ENCODE data around the gene MESP1. TPM values are rescaled to one million over a fixed set of nuclear protein-coding genes. Genes with fewer than 3 reads are reported as not detected.
A peak's percentile ranks its signal among the peaks of the same experiment; 100 is the strongest.

MESP1 gene
- total and polyA plus RNA-seq, 2 of the 13 experiments (the other 11 are each of a cell fraction or from before 2014, with no cell fraction given): not detected

DNA sequence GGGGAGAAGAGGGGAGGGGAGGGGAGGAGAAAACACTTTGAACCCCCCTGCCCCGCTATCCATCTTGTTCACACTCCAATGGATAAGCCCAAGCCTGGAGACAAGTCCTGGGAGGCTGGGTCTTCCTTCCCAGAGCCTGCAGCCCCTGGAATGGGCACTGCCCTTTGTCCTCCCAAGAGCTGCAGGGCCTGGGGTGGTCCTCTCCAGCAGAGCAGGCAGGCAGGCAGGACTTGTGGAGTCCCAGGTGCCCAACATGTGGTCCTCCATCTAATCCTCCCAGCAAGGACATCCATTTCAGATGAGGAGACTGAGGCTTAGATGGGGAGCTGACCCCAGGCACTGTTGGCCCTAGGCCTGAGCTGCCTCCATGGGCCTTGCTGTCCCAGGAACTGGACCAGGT, 14.6 kb upstream of the MESP1 start:
- in situ Hi-C loops (cut with HindIII; ENCODE audit: extremely low pct_ligation_motif_present, low pct_unique_long_range_greater_than_20kb): no loop called here
- no peak overlapping the region for H3K4me3 ChIP-seq (replicated peaks in 1 of 3; ENCODE audit: insufficient read depth in 1 of 3, low read depth in 2 of 3, low read length in 3 of 3)
- H3K79me2 ChIP-seq (ENCODE audit: insufficient read depth, low read length): no peaks in the 10 kb centered on the region
- TF ChIP-seq YY1 (IDR thresholded peaks at IDR 0.05; ENCODE audit: insufficient read depth, insufficient replicate concordance, low read depth, low read length) (no peak), HNRNPK (IDR thresholded peaks at IDR 0.05; ENCODE audit: low read depth, low read length, poor library complexity, severe bottlenecking) (peak; percentile 88)
- BruUV-seq (replicated peaks): no TSS peak
- H3K27me3 ChIP-seq (ENCODE audit: control insufficient read depth in 1 of 2, insufficient read depth in 2 of 2, low read length in 2 of 2): peaks cover 0 to 4% of the 10 kb centered on the region in 2 experiments; a peak in 2 of 5 replicates
- H3K4me2 ChIP-seq (ENCODE audit: low read depth, low read length): no peak overlapping the region
- no peak overlapping the region for H3K9ac ChIP-seq (ENCODE audit: insufficient read depth, low read depth, low read length)
- no peak overlapping the region for H2AFZ ChIP-seq (ENCODE audit: low read length)
- 27% methylated on average over 1 of the region's 1 CpG for WGBS (ENCODE audit: low lambda C conversion rate)
- no peaks in the 10 kb centered on the region for H3K9me3 ChIP-seq (ENCODE audit: low read length)
- peaks cover 43% of the 10 kb centered on the region for H3K4me1 ChIP-seq (ENCODE audit: insufficient read depth, low read length)
- intact Hi-C loops (cut with micrococcal nuclease; ENCODE audit: unreplicated experiment): no loop called here
- no peaks in the 10 kb centered on the region for H4K20me1 ChIP-seq (ENCODE audit: insufficient read depth, low read length)
- ChIA-PET CTCF (ENCODE audit: low intra/inter-chr PET ratio, low total read pairs) (no interaction called here), POLR2A (no interaction called here)
- ATAC-seq (no peak), DNase-seq (ENCODE audit: low spot score) (no peak), FAIRE-seq (no peak)
- no peaks in the 10 kb centered on the region for H3K36me3 ChIP-seq (replicated peaks in 1 of 2; ENCODE audit: control insufficient read depth in 1 of 2, insufficient read depth in 2 of 2, low read length in 2 of 2)
- no peak overlapping the region for H3K27ac ChIP-seq (ENCODE audit: extremely low read length, insufficient read depth, low read length)

DNA sequence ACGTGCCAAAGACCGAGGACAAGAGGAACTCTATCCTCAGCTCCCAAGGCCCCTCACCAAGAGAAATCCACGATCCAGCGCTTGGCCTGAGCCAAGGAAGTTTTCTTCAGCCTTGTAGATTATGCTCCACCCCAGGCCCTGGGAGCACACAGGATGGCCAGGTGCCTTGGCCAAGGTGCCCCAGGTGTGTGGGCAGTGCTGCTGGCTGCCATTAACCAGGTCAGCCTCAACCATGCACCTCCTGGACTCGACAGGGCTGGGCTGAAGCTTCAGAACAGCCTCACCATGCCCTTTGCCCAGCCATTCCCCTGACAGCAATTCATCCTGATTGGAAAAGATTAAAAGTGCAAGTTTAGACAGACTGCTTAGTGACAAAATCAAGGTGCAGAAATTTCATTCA, 10.9 kb upstream of the MESP1 start:
- Histone ChIP-seq H3K9me3 (ENCODE audit: low read length) (no peaks in the 10 kb centered on the region), H4K20me1 (ENCODE audit: insufficient read depth, low read length) (no peaks in the 10 kb centered on the region), H3K9ac (ENCODE audit: insufficient read depth, low read depth, low read length) (no peak overlapping the region), H3K36me3 (replicated peaks in 1 of 2; ENCODE audit: control insufficient read depth in 1 of 2, insufficient read depth in 2 of 2, low read length in 2 of 2) (no peaks in the 10 kb centered on the region), H3K4me2 (ENCODE audit: low read depth, low read length) (peak overlapping the region; percentile 69), H3K4me1 (ENCODE audit: insufficient read depth, low read length) (peaks cover 42% of the 10 kb centered on the region), H2AFZ (ENCODE audit: low read length) (no peak overlapping the region), H3K27ac (ENCODE audit: extremely low read length, insufficient read depth, low read length) (no peak overlapping the region), H3K79me2 (ENCODE audit: insufficient read depth, low read length) (no peaks in the 10 kb centered on the region), H3K4me3 (replicated peaks in 1 of 3; ENCODE audit: insufficient read depth in 1 of 3, low read depth in 2 of 3, low read length in 3 of 3) (peak overlapping the region in 1 of 3 experiments; percentile 53; a peak in 1 of 6 replicates), H3K27me3 (ENCODE audit: control insufficient read depth in 1 of 2, insufficient read depth in 2 of 2, low read length in 2 of 2) (peaks cover 4 to 18% of the 10 kb centered on the region in 2 experiments)
- CTCF ChIA-PET (ENCODE audit: low intra/inter-chr PET ratio, low total read pairs): no interaction called here
- FAIRE-seq (no peak), ATAC-seq (peak; percentile 18; the same call in 2 of the 3 replicates), DNase-seq (ENCODE audit: low spot score) (no peak)
- TF ChIP-seq, protein P1, sequence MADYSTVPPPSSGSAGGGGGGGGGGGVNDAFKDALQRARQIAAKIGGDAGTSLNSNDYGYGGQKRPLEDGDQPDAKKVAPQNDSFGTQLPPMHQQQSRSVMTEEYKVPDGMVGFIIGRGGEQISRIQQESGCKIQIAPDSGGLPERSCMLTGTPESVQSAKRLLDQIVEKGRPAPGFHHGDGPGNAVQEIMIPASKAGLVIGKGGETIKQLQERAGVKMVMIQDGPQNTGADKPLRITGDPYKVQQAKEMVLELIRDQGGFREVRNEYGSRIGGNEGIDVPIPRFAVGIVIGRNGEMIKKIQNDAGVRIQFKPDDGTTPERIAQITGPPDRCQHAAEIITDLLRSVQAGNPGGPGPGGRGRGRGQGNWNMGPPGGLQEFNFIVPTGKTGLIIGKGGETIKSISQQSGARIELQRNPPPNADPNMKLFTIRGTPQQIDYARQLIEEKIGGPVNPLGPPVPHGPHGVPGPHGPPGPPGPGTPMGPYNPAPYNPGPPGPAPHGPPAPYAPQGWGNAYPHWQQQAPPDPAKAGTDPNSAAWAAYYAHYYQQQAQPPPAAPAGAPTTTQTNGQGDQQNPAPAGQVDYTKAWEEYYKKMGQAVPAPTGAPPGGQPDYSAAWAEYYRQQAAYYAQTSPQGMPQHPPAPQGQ (CRISPR knock-in tag; IDR thresholded peaks at IDR 0.05; ENCODE audit: borderline replicate concordance): no peak
- TF ChIP-seq, protein P2, sequence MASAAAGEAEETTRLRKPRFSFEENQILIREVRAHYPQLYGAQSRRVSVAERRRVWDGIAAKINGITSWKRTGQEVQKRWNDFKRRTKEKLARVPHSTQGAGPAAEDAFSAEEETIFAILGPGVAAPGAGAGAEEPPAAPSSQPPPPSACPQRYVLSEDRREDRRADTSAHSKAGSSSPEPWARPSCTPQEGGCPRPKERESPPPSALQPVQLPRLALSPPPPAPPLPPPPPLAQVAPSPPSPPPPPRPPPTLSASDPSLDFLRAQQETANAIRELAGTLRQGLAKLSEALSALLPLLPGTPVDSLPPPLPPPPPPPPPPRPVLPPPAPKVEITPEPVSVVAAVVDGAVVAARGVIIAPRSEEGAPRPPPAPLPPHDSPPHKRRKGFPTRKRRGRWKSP (CRISPR knock-in tag; IDR thresholded peaks at IDR 0.05): 0 out of 2 replicates have a peak, but pooled peaks have one; percentile 28
- no peak for TF ChIP-seq RAD21 (CRISPR knock-in tag; IDR thresholded peaks at IDR 0.05)
- TF ChIP-seq, protein P3, sequence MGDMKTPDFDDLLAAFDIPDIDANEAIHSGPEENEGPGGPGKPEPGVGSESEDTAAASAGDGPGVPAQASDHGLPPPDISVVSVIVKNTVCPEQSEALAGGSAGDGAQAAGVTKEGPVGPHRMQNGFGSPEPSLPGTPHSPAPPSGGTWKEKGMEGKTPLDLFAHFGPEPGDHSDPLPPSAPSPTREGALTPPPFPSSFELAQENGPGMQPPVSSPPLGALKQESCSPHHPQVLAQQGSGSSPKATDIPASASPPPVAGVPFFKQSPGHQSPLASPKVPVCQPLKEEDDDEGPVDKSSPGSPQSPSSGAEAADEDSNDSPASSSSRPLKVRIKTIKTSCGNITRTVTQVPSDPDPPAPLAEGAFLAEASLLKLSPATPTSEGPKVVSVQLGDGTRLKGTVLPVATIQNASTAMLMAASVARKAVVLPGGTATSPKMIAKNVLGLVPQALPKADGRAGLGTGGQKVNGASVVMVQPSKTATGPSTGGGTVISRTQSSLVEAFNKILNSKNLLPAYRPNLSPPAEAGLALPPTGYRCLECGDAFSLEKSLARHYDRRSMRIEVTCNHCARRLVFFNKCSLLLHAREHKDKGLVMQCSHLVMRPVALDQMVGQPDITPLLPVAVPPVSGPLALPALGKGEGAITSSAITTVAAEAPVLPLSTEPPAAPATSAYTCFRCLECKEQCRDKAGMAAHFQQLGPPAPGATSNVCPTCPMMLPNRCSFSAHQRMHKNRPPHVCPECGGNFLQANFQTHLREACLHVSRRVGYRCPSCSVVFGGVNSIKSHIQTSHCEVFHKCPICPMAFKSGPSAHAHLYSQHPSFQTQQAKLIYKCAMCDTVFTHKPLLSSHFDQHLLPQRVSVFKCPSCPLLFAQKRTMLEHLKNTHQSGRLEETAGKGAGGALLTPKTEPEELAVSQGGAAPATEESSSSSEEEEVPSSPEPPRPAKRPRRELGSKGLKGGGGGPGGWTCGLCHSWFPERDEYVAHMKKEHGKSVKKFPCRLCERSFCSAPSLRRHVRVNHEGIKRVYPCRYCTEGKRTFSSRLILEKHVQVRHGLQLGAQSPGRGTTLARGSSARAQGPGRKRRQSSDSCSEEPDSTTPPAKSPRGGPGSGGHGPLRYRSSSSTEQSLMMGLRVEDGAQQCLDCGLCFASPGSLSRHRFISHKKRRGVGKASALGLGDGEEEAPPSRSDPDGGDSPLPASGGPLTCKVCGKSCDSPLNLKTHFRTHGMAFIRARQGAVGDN (CRISPR knock-in tag; IDR thresholded peaks at IDR 0.05): peak; percentile 33
- TF ChIP-seq, protein P4, sequence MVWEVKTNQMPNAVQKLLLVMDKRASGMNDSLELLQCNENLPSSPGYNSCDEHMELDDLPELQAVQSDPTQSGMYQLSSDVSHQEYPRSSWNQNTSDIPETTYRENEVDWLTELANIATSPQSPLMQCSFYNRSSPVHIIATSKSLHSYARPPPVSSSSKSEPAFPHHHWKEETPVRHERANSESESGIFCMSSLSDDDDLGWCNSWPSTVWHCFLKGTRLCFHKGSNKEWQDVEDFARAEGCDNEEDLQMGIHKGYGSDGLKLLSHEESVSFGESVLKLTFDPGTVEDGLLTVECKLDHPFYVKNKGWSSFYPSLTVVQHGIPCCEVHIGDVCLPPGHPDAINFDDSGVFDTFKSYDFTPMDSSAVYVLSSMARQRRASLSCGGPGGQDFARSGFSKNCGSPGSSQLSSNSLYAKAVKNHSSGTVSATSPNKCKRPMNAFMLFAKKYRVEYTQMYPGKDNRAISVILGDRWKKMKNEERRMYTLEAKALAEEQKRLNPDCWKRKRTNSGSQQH (CRISPR knock-in tag; IDR thresholded peaks at IDR 0.05; ENCODE audit: low read depth): no peak
- no CpG with 5 or more reads among the region's 5 CpGs for WGBS (ENCODE audit: low lambda C conversion rate)
- POLR2A ChIA-PET: interaction anchor here (0.9 kb wide), 1 partner anchor 113 kb away, joined by 4 read pairs; no protein-coding TSS in a partner anchor
- in situ Hi-C loops (cut with HindIII; ENCODE audit: extremely low pct_ligation_motif_present, low pct_unique_long_range_greater_than_20kb) (no loop called here), intact Hi-C loops (cut with micrococcal nuclease; ENCODE audit: unreplicated experiment) (loop anchor here (1.0 to 5.0 kb wide), 2 partner anchors 50 to 113 kb away; partner anchors contain the start of gene ANPEP)
- BruUV-seq (replicated peaks): no TSS peak

All from HepG2 (cell line).